Tibial nerve (tissue), 4 donors: ENCODE results near the gene GADD45A.

Experiments used
- EP300 ChIP-seq, 2 donors: sonication (generic); formaldehyde crosslinking; IDR thresholded peaks; one replicate each; pipeline ENCODE4 v1.6.1; 2017; ENCODE audit warnings: antibody characterized with exemption in 2 of 2, mild to moderate bottlenecking in 1 of 2
- TF ChIP-seq, protein P1 (sequence below), 5 experiments: fragments of 200-600 bp in 3 of 5; fragments of 450-650 bp in 2 of 5; sonication (generic) in 3 of 5; IDR thresholded peaks; one replicate each; pipeline ENCODE4 v1.5.1; 2016 to 2019; ENCODE audit warnings: antibody characterized with exemption in 5 of 5, mild to moderate bottlenecking in 3 of 5, moderate library complexity in 2 of 5

DNA sequence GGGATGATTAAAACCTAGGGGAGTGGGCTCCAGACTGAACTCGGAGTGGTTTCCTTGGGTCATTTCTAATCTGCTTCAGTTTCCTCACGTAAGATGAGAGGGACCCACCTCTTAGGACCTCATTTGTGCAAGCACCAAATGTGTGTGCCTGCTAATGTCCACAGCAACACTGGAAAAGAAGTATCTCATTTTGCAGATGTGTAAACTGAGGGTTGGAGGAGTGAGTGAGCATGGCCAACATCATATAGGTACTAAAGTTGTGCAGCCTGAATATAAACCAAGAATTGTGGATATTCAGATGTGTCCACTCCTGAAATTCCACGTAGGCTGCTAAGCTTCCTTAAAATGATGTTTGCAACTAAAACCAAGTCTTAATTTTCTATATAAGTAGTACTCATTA is 51.7 kb downstream of the GADD45A start:
- TF ChIP-seq EP300 (IDR thresholded peaks at IDR 0.05), result no peak
- TF ChIP-seq, protein P1, sequence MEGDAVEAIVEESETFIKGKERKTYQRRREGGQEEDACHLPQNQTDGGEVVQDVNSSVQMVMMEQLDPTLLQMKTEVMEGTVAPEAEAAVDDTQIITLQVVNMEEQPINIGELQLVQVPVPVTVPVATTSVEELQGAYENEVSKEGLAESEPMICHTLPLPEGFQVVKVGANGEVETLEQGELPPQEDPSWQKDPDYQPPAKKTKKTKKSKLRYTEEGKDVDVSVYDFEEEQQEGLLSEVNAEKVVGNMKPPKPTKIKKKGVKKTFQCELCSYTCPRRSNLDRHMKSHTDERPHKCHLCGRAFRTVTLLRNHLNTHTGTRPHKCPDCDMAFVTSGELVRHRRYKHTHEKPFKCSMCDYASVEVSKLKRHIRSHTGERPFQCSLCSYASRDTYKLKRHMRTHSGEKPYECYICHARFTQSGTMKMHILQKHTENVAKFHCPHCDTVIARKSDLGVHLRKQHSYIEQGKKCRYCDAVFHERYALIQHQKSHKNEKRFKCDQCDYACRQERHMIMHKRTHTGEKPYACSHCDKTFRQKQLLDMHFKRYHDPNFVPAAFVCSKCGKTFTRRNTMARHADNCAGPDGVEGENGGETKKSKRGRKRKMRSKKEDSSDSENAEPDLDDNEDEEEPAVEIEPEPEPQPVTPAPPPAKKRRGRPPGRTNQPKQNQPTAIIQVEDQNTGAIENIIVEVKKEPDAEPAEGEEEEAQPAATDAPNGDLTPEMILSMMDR (IDR thresholded peaks at IDR 0.05), result no peak
